ENCODE results near the gene PHF21A. TPM values are rescaled to one million over a fixed set of nuclear protein-coding genes. Genes with fewer than 3 reads are reported as not detected.

PHF21A gene
- total RNA-seq, 1 donor from 2014 or later = 69.3 TPM

GRCh38 chr11:45935349-45936064 is 185.7 kb downstream of the PHF21A start:
- H3K27me3 Mint-ChIP-seq (ENCODE audit: low read depth, unreplicated experiment) = no peaks in the 10 kb centered on the region
- no peak overlapping the region for H3K9ac ChIP-seq (ENCODE audit: low read length)
- no peak overlapping the region for H3K4me2 ChIP-seq (ENCODE audit: low read length)
- no peaks in the 10 kb centered on the region for H3K4me1 ChIP-seq (ENCODE audit: insufficient read depth, low read length)
- DNase-seq (ENCODE audit: low read depth) (no peak), FAIRE-seq (no peak)
- no peak overlapping the region for H3K27ac Mint-ChIP-seq (ENCODE audit: unreplicated experiment)
- TF ChIP-seq, protein P1, sequence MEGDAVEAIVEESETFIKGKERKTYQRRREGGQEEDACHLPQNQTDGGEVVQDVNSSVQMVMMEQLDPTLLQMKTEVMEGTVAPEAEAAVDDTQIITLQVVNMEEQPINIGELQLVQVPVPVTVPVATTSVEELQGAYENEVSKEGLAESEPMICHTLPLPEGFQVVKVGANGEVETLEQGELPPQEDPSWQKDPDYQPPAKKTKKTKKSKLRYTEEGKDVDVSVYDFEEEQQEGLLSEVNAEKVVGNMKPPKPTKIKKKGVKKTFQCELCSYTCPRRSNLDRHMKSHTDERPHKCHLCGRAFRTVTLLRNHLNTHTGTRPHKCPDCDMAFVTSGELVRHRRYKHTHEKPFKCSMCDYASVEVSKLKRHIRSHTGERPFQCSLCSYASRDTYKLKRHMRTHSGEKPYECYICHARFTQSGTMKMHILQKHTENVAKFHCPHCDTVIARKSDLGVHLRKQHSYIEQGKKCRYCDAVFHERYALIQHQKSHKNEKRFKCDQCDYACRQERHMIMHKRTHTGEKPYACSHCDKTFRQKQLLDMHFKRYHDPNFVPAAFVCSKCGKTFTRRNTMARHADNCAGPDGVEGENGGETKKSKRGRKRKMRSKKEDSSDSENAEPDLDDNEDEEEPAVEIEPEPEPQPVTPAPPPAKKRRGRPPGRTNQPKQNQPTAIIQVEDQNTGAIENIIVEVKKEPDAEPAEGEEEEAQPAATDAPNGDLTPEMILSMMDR (IDR thresholded peaks at IDR 0.05; ENCODE audit: insufficient read depth, low read depth, low read length) = no peak
- TF ChIP-seq EZH2 (IDR thresholded peaks at IDR 0.05; ENCODE audit: insufficient read depth, low read length) = no peak
- no peaks in the 10 kb centered on the region for H3K9me3 Mint-ChIP-seq (ENCODE audit: unreplicated experiment)
- peaks cover 20% of the 10 kb centered on the region for H3K36me3 Mint-ChIP-seq (ENCODE audit: low read depth, unreplicated experiment)
- H4K20me1 ChIP-seq (ENCODE audit: insufficient read depth, low read length) = peaks cover 4% of the 10 kb centered on the region
- no peak overlapping the region for H2AFZ ChIP-seq (ENCODE audit: low read depth, low read length)
- no peaks in the 10 kb centered on the region for H3K9me3 ChIP-seq (ENCODE audit: insufficient read depth, low read depth, low read length)
- peaks cover 14% of the 10 kb centered on the region for H3K36me3 ChIP-seq (ENCODE audit: insufficient read depth, low read length)
- no peak overlapping the region for H3K4me3 ChIP-seq (ENCODE audit: insufficient read depth, low read depth, low read length)
- H3K79me2 ChIP-seq (ENCODE audit: insufficient read depth, low read length) = no peaks in the 10 kb centered on the region
- no peak overlapping the region for H3K4me3 Mint-ChIP-seq (ENCODE audit: unreplicated experiment)
- H3K4me1 Mint-ChIP-seq (ENCODE audit: low read depth, unreplicated experiment) = peaks cover 15% of the 10 kb centered on the region
- H3K27me3 ChIP-seq (ENCODE audit: insufficient read depth, low read length) = no peaks in the 10 kb centered on the region
- no peak overlapping the region for H3K27ac ChIP-seq (ENCODE audit: low read depth, low read length)

DNA sequence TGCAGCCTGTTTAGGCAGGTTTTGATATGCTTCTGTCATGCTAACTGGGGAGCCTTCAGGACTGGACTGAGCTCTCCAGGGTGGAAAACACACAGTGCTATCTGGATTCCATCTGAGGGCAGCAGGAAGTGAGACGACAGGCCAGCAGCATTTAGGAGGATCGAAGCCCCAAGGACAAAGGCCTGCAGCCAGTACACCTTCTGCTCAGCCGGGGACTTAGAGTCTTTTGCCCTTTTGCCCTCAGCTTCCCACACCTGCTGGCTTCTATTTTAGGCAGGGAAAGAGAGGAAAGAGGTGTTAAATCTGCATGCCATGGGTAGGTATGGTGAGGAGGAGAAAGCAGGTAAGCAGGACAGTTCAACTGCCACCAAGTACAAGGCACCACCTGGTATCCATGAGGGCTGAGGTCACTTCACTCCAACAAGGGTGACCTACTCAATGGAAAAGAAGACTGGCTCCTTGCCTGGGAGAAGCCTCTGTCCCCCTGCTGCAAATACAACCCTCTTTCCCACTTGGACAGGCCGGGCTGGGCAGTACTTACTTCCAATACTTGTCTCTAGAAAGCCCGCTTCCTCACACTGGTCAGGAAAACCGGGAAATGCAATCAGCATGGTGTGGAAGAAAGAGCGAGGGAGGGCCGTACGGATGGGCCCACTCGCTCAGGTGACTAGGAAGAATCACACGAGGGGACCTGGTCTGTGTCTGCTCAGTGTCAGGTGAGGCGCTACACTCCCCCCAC is 186.5 kb downstream of the PHF21A start:
- no peak overlapping the region for H3K27ac Mint-ChIP-seq (ENCODE audit: unreplicated experiment)
- H3K4me3 Mint-ChIP-seq (ENCODE audit: unreplicated experiment) = no peak overlapping the region
- FAIRE-seq (no peak), DNase-seq (ENCODE audit: low read depth) (no peak)
- Histone ChIP-seq H3K9ac (ENCODE audit: low read length) (no peak overlapping the region), H3K27me3 (ENCODE audit: insufficient read depth, low read length) (no peaks in the 10 kb centered on the region), H3K9me3 (ENCODE audit: insufficient read depth, low read depth, low read length) (no peaks in the 10 kb centered on the region), H3K36me3 (ENCODE audit: insufficient read depth, low read length) (peaks cover 14% of the 10 kb centered on the region), H3K79me2 (ENCODE audit: insufficient read depth, low read length) (no peaks in the 10 kb centered on the region), H3K4me1 (ENCODE audit: insufficient read depth, low read length) (no peaks in the 10 kb centered on the region), H3K4me2 (ENCODE audit: low read length) (no peak overlapping the region), H2AFZ (ENCODE audit: low read depth, low read length) (no peak overlapping the region), H3K27ac (ENCODE audit: low read depth, low read length) (no peak overlapping the region), H3K4me3 (ENCODE audit: insufficient read depth, low read depth, low read length) (no peak overlapping the region), H4K20me1 (ENCODE audit: insufficient read depth, low read length) (peaks cover 4% of the 10 kb centered on the region)
- H3K36me3 Mint-ChIP-seq (ENCODE audit: low read depth, unreplicated experiment) = peaks cover 20% of the 10 kb centered on the region
- H3K4me1 Mint-ChIP-seq (ENCODE audit: low read depth, unreplicated experiment) = peaks cover 19% of the 10 kb centered on the region
- H3K27me3 Mint-ChIP-seq (ENCODE audit: low read depth, unreplicated experiment) = no peaks in the 10 kb centered on the region
- TF ChIP-seq, protein P1 (IDR thresholded peaks at IDR 0.05; ENCODE audit: insufficient read depth, low read depth, low read length) = no peak
- TF ChIP-seq EZH2 (IDR thresholded peaks at IDR 0.05; ENCODE audit: insufficient read depth, low read length) = no peak
- H3K9me3 Mint-ChIP-seq (ENCODE audit: unreplicated experiment) = no peaks in the 10 kb centered on the region

Data from astrocyte (in vitro differentiated cells and primary cell).